Naive B cell (primary cell): ENCODE results near the gene MMP25. TPM values are rescaled to one million over a fixed set of nuclear protein-coding genes. Genes with fewer than 3 reads are reported as not detected.

Source experiments
- ATAC-seq, 2 donors: fragments of 150-1000 bp; cut with Tn5 transposase; 2 replicates each; pipeline ENCODE4 v1.10.0; 2021; ENCODE audit warnings: low read depth in 2 of 2, mild to moderate bottlenecking in 2 of 2, moderate library complexity in 2 of 2
- DNase-seq: peaks from one replicate; pipeline ENCODE4 v3.0.0; 2022
- H3K27ac Mint-ChIP-seq, 6 donors: one replicate each; pipeline ENCODE4 v1.8.0; 2020 to 2022; ENCODE audit warnings: mild to moderate bottlenecking in 6 of 6, mixed read lengths in 6 of 6, moderate library complexity in 5 of 6, inconsistent platforms in 2 of 6
- H3K27me3 Mint-ChIP-seq, 3 donors: one replicate each; pipeline ENCODE4 v1.8.0; 2021 to 2022; ENCODE audit warnings: mixed read lengths in 3 of 3, mild to moderate bottlenecking in 1 of 3
- H3K36me3 Mint-ChIP-seq, 2 donors: one replicate each; pipeline ENCODE4 v1.8.0; 2020 to 2022; ENCODE audit warnings: mixed read lengths in 2 of 2, inconsistent platforms in 1 of 2, mild to moderate bottlenecking in 1 of 2
- H3K4me1 Mint-ChIP-seq, 3 donors: one replicate each; pipeline ENCODE4 v1.8.0; 2020 to 2022; ENCODE audit warnings: mixed read lengths in 3 of 3, inconsistent platforms in 1 of 3, mild to moderate bottlenecking in 1 of 3, moderate library complexity in 1 of 3
- H3K4me3 Mint-ChIP-seq, 8 donors: one replicate each; pipeline ENCODE4 v1.8.0; 2020 to 2022; ENCODE audit warnings: mild to moderate bottlenecking in 8 of 8, mixed read lengths in 8 of 8, moderate library complexity in 8 of 8, inconsistent platforms in 2 of 8
- H3K9me3 Mint-ChIP-seq, 7 donors: one replicate each; pipeline ENCODE4 v1.8.0; 2020 to 2022; ENCODE audit warnings: mixed read lengths in 7 of 7, mild to moderate bottlenecking in 5 of 7, inconsistent platforms in 2 of 7, moderate library complexity in 1 of 7
- polyA plus RNA-seq, 6 donors: library from polyadenylated mRNA; unstranded; fragments of 300-500 nt; fragmentation: Illumina TruSeq; gene quantifications; one replicate each; pipeline ENCODE4 v1.2.3, GENCODE V29; 2021; ENCODE audit warnings: low read depth in 6 of 6

MMP25 gene
- polyA plus RNA-seq, 6 donors from 2014 or later = 0.29 to 0.55 TPM; not detected in 4

DNA sequence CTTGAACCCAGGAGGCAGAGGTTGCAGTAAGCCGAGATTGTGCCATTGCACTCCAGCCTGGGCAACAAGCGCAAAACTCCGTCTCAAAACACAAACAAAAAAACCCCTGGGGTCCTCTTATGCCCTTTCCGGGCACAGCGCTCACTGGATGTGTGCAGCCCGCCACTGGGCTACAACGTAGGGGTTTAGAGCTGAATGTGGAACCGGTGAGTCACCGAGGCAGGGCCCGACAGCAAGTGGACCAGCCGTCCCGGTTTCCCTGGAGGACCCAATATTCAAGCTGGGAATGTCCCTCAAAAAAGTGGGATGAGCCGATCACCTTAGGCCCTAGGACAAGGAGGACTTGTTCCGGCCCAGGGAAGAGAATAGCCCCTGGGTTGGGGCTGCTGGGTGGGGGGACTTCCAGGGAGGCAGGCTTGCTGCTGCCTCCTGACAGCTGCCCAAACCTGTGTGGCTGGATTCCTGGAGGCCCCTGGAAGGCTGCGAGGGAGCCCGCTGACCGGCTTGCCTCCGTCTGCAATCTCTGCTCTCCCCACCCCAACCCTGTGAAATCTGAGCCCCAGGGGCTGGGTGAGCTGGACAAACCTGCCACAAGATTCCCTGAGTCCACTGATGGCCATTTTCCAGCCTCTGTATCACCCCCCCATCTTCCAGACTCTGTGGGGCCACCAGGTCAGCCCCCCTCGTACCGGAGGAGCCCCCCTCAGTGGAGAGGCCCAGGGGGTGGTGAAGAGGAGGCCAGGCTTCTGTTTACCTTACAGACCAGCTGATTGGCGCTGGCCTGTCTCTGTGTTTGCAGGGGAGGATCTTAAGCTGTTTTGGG, 36.6 kb upstream of the MMP25 start:
- ATAC-seq = no peak

DNA sequence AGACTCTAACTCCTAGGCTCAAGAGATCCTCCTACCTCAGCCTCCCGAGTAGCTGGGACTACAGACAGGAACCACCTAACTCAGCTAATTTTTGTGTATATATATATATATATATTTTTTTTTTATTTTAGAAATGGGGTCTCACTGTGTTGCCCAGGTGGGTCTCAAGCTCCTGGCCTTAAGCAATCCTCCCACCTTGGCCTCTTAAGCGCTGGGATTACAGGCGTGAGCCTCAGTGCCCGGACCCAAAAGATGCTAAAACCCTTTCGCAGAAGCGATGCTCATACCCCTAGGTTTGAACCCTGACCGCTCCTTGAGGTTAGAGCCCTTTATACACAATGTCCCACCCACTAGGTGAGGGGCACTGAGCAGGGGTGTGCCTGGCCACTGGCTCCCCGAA, 35.9 kb upstream of the MMP25 start:
- H3K27ac Mint-ChIP-seq = no peak overlapping the region
- peaks cover 21 to 30% (median 23%) of the 10 kb centered on the region in 3 donors for H3K4me1 Mint-ChIP-seq
- H3K9me3 Mint-ChIP-seq = no peaks in the 10 kb centered on the region
- H3K36me3 Mint-ChIP-seq = no peaks in the 10 kb centered on the region
- DNase-seq (no peak), ATAC-seq (no peak)
- no peak overlapping the region for H3K4me3 Mint-ChIP-seq
- H3K27me3 Mint-ChIP-seq = peaks cover 15 to 44% (median 20%) of the 10 kb centered on the region in 3 donors

More for the DNA sequence above, 36.6 kb upstream of the MMP25 start:
- H3K4me1 Mint-ChIP-seq = peaks cover 24 to 33% (median 26%) of the 10 kb centered on the region in 3 donors
- H3K36me3 Mint-ChIP-seq = no peaks in the 10 kb centered on the region
- H3K27me3 Mint-ChIP-seq = peaks cover 11 to 45% (median 19%) of the 10 kb centered on the region in 3 donors
- H3K9me3 Mint-ChIP-seq = no peaks in the 10 kb centered on the region
- no peak for DNase-seq
- peak overlapping the region in 1 of 8 donors; percentile 63 for H3K4me3 Mint-ChIP-seq
- H3K27ac Mint-ChIP-seq = no peak overlapping the region

DNA sequence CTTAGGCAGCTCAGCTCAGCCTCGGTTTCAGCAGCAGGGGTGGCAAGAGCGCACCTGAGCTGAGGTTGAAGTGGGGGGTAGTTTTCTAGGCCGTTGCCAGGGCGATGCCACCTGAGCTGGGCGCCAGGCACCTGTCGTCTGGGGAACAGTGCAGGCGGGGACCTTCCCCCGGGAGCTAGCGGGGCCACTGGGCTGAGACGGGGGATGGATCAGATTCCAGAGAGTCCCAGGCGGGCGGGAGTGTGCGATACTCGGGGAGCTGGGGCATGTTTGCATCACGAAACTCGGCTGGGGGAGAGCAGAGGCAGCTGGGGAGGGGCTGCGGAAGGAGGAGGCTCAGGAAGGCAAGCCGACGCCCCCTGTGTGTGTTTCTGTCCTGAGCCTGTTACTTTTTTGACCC, 34.1 kb upstream of the MMP25 start:
- no peak for DNase-seq
- no peak for ATAC-seq
- Mint-ChIP-seq H3K27me3 (peaks cover 13 to 56% (median 20%) of the 10 kb centered on the region in 3 donors), H3K36me3 (no peaks in the 10 kb centered on the region), H3K4me1 (peaks cover 16 to 23% (median 16%) of the 10 kb centered on the region in 3 donors), H3K27ac (no peak overlapping the region), H3K9me3 (no peaks in the 10 kb centered on the region), H3K4me3 (peak overlapping the region in 1 of 8 donors; percentile 72)

DNA sequence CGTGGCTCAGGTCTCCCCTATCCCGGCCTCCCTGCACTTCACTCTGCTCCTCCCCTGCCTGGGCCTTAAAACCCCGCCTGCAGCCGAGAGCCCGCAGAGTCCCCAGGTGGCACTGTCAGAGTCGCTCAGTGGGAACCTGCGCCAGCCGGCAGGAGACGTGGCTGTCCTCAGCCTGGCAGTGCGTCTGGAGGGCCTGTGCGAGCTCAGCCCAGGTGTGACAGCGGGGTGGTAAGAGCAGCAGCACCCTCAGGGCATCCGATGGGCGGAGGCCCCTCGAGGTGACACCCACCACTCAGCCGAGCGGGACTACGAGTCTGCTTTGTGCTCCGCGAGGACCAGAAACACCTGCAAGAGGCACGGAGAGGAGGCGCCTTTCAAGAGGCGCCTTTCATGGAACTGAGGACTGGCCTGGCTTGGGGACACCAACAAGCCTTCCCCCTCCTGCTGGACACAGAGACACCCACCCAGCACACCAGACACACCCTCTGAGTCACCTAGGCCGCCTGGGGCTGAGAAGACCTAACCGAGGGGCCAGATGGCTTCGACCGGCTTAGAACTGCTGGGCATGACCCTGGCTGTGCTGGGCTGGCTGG, 33.4 kb upstream of the MMP25 start, which contains the start of gene CLDN9:
CLDN9 (plus strand) TSS at position 96 of the 593 bp plus-strand sequence; CDS start at position 536, 440 bp downstream.
- H3K9me3 Mint-ChIP-seq = no peaks in the 10 kb centered on the region
- ATAC-seq = peak; percentile 50 to 74
- peaks cover 11 to 58% (median 20%) of the 10 kb centered on the region in 3 donors for H3K27me3 Mint-ChIP-seq
- no peaks in the 10 kb centered on the region for H3K36me3 Mint-ChIP-seq
- H3K4me3 Mint-ChIP-seq = peak within 1 kb of the TSS in 1 of 8 donors; percentile 72
- peaks cover 10 to 18% (median 13%) of the 10 kb centered on the region in 3 donors for H3K4me1 Mint-ChIP-seq
- no peak for DNase-seq
- H3K27ac Mint-ChIP-seq = no peak within 1 kb of the TSS

- Mint-ChIP-seq H3K27me3 (peaks cover 8 to 58% (median 20%) of the 10 kb centered on the region in 3 donors), H3K27ac (no peak overlapping the region), H3K4me3 (no peak overlapping the region), H3K36me3 (no peaks in the 10 kb centered on the region), H3K4me1 (peaks cover 7 to 15% (median 7%) of the 10 kb centered on the region in 3 donors), H3K9me3 (peaks cover 0 to under 1% (median 0%) of the 10 kb centered on the region in 7 donors)
- no peak for ATAC-seq
- no peak for DNase-seq
These were observed 32.8 kb upstream of the MMP25 start for GRCh38 chr16:3013491-3013951.

- ATAC-seq = no peak
- Mint-ChIP-seq H3K36me3 (no peaks in the 10 kb centered on the region), H3K27ac (peak overlapping the region in 1 of 6 donors; percentile 80)
These were observed 32.2 kb upstream of the MMP25 start for GRCh38 chr16:3013998-3014690.

GRCh38 chr16:3014971-3015370, 31.4 kb upstream of the MMP25 start:
- no peak for DNase-seq
- peaks cover 0 to 4% (median 0%) of the 10 kb centered on the region in 7 donors for H3K9me3 Mint-ChIP-seq
- H3K27ac Mint-ChIP-seq = peak overlapping the region in 2 of 6 donors; percentile 42 to 55
- no peaks in the 10 kb centered on the region for H3K36me3 Mint-ChIP-seq
- H3K4me1 Mint-ChIP-seq = peaks cover 11 to 23% (median 11%) of the 10 kb centered on the region in 3 donors
- ATAC-seq = no peak
- peaks cover 8 to 55% (median 20%) of the 10 kb centered on the region in 3 donors for H3K27me3 Mint-ChIP-seq
- peak overlapping the region in 1 of 8 donors; percentile 52 for H3K4me3 Mint-ChIP-seq

More at GRCh38 chr16:3013998-3014690, 32.2 kb upstream of the MMP25 start:
- peaks cover 0 to 4% (median 0%) of the 10 kb centered on the region in 7 donors for H3K9me3 Mint-ChIP-seq
- H3K27me3 Mint-ChIP-seq = peaks cover 8 to 55% (median 20%) of the 10 kb centered on the region in 3 donors
- H3K4me1 Mint-ChIP-seq = peaks cover 4 to 15% (median 6%) of the 10 kb centered on the region in 3 donors
- peak overlapping the region in 1 of 8 donors; percentile 54 for H3K4me3 Mint-ChIP-seq
- no peak for DNase-seq

DNA sequence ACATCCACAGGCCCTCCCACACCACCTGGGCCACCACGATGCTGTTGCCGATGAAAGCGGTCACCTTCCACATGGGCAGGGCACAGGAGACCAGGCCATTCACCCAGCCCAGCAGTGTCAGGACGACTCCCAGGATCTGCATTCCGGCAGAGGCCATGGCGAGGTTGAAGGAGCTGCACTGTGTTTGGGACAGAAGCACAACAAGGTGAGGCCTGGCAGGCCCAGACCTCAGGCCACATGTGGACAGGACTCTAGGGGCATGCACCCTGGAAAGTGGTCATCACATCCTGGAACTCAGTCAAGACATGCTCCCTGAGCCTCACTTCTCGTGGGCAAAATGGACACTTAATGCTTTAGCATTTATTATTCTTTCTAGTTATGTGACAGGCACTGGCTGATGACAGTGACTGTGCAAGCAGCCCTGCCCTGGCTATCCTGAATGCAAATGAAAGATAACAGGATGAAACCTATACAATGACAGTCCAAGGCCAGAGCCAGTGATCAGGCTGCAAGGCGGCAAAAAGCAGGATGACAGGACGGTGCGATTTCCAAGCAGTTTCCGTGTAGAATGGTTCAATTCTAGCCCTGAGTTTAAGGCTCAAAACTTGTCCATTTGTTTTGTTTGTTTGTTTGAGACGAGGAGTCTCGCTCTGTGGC, 30.4 kb upstream of the MMP25 start:
- no peak for ATAC-seq
- Mint-ChIP-seq H3K27ac (peak overlapping the region in 1 of 6 donors; percentile 84), H3K36me3 (no peaks in the 10 kb centered on the region), H3K4me3 (peak overlapping the region in 1 of 8 donors; percentile 41), H3K4me1 (peaks cover 14 to 31% (median 16%) of the 10 kb centered on the region in 3 donors), H3K9me3 (peaks cover 0 to 4% (median 0%) of the 10 kb centered on the region in 7 donors), H3K27me3 (peaks cover 8 to 55% (median 20%) of the 10 kb centered on the region in 3 donors)
- DNase-seq = no peak

DNA sequence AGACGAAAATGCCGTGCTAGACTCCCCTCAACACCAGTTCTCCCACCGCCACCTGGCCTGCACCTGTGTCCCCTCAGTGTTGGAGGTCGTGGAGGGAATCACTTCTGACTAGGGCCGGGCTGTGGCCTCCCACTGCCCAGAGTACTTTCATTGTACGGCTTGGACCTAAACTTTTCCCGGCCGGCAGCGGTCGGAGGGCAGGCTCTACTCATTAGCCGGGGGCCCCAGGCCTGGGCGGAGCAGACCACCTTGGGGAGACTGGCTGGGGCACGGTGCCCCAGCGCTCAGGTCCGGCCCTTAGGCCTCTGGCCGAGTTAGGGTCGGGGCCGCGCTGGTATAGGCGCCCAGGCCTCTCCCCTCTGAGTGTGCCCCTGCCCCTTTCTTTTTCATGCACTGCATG, 29.0 kb upstream of the MMP25 start:
- no peak overlapping the region for H3K4me3 Mint-ChIP-seq
- DNase-seq = no peak

DNA sequence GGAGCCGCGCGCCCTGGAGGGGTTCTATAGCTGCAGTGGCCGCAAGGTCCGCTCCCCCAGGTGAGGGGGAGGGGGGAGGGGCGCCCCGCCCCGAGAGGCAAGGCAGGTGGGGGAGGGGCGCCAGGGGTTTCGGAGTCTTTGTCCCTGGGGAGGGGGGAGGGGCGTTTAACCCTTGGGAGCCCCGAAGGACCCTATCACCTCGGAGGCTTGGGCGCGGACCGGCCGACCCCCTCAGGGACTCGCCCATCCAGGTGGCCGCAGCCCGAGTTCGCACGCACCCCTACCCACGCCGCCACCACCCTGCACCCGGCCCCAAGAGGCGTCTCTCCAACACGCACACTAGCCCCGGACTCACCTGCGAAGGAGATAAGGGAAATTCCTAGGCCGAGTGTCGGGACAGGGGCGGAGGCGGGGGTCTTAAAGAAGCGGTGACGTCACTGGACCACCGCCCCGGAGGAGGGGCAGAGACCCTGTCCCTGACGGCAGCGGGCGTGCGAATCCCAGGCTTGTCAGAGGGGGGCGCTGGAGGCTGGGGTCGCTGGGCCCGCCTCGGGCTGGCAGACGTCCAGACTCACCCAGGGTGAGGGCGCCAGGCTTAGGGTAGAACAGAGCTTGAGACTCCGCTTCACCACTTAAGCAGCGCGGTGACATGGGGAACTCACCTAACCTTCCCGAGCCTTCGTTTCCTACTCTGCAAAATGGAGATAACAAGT, 28.4 kb upstream of the MMP25 start, which contains the start of gene CLDN6:
CLDN6 (minus strand) TSS at position 390 of the 713 bp plus-strand sequence. CDS start 2,162 bp downstream, outside the sequence.
- H3K27me3 Mint-ChIP-seq = peaks cover 8 to 39% (median 11%) of the 10 kb centered on the region in 3 donors
- H3K4me3 Mint-ChIP-seq = peak within 1 kb of the TSS in 6 of 8 donors; percentile 12 to 83 (median 50)
- H3K36me3 Mint-ChIP-seq = no peaks in the 10 kb centered on the region
- peaks cover 24 to 40% (median 34%) of the 10 kb centered on the region in 3 donors for H3K4me1 Mint-ChIP-seq
- DNase-seq (no peak), ATAC-seq (no peak)
- peak within 1 kb of the TSS in 2 of 6 donors; percentile 28 to 51 for H3K27ac Mint-ChIP-seq
- H3K9me3 Mint-ChIP-seq = peaks cover 0 to 4% (median 0%) of the 10 kb centered on the region in 7 donors

More for the DNA sequence above, 29.0 kb upstream of the MMP25 start:
- Mint-ChIP-seq H3K27ac (no peak overlapping the region), H3K9me3 (peaks cover 0 to 4% (median 0%) of the 10 kb centered on the region in 7 donors), H3K4me1 (peaks cover 22 to 40% (median 28%) of the 10 kb centered on the region in 3 donors), H3K36me3 (no peaks in the 10 kb centered on the region), H3K27me3 (peaks cover 8 to 45% (median 17%) of the 10 kb centered on the region in 3 donors)
- ATAC-seq = no peak

- no peak for DNase-seq
These were observed 26.6 kb upstream of the MMP25 start for GRCh38 chr16:3019594-3020246.

More at GRCh38 chr16:3019594-3020246, 26.6 kb upstream of the MMP25 start:
- ATAC-seq = no peak
- Mint-ChIP-seq H3K27me3 (peaks cover 1 to 22% (median 8%) of the 10 kb centered on the region in 3 donors), H3K4me3 (peak overlapping the region; percentile 67 to 94 (median 87)), H3K36me3 (no peaks in the 10 kb centered on the region), H3K4me1 (peaks cover 36 to 54% (median 50%) of the 10 kb centered on the region in 3 donors), H3K27ac (peak overlapping the region in 4 of 6 donors; percentile 59 to 85 (median 72)), H3K9me3 (peaks cover 0 to 4% (median 0%) of the 10 kb centered on the region in 7 donors)
